Breast epithelium (tissue), 3 donors: Measurements from ENCODE around the gene RINL.

Experiments used
- POLR2AphosphoS5 ChIP-seq, 3 donors: sonication (generic); formaldehyde crosslinking; IDR thresholded peaks; one replicate each; pipeline ENCODE4 v1.6.1; 2017; ENCODE audit warnings: antibody characterized with exemption in 3 of 3
- TF ChIP-seq, protein P1 (sequence below), 3 donors: fragments of 450-650 bp; IDR thresholded peaks; one replicate each; pipeline ENCODE4 v1.5.1; 2016 to 2017; ENCODE audit warnings: antibody characterized with exemption in 3 of 3, mild to moderate bottlenecking in 3 of 3, moderate library complexity in 3 of 3

DNA sequence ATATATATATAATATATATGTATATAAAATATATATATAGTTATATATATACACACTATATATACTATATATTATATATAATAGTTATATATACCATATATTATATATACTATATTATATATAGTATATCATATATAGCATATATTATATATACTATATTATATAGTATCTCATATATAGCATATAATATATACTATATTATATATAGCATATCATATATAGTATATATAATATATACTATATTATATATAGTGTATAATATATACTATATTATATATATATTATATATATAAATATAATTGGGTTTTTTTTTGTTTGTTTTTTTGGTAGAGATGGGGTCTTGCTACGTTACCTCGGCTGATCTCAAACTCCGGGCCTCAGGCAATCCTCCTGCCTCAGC lies 16.7 kb downstream of the RINL start:
- TF ChIP-seq, protein P1, sequence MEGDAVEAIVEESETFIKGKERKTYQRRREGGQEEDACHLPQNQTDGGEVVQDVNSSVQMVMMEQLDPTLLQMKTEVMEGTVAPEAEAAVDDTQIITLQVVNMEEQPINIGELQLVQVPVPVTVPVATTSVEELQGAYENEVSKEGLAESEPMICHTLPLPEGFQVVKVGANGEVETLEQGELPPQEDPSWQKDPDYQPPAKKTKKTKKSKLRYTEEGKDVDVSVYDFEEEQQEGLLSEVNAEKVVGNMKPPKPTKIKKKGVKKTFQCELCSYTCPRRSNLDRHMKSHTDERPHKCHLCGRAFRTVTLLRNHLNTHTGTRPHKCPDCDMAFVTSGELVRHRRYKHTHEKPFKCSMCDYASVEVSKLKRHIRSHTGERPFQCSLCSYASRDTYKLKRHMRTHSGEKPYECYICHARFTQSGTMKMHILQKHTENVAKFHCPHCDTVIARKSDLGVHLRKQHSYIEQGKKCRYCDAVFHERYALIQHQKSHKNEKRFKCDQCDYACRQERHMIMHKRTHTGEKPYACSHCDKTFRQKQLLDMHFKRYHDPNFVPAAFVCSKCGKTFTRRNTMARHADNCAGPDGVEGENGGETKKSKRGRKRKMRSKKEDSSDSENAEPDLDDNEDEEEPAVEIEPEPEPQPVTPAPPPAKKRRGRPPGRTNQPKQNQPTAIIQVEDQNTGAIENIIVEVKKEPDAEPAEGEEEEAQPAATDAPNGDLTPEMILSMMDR (IDR thresholded peaks at IDR 0.05) = no peak
- no peak for TF ChIP-seq POLR2AphosphoS5 (IDR thresholded peaks at IDR 0.05)
